Liver (tissue), 9 donors: ENCODE results near the gene PAMR1. TPM values are rescaled to one million over a fixed set of nuclear protein-coding genes. Genes with fewer than 3 reads are reported as not detected.

Source experiments
- DNase-seq: peaks from one replicate; pipeline ENCODE4 v3.0.0-alpha.2; 2017; ENCODE audit warnings: low spot score
- H3K27ac ChIP-seq, 2 donors: one replicate each; pipeline ENCODE4 v1.7.0; 2013; ENCODE audit warnings: inconsistent platforms in 2 of 2, low read length in 2 of 2, control low read depth in 1 of 2, low read depth in 1 of 2, mild to moderate bottlenecking in 1 of 2
- H3K27me3 ChIP-seq, 4 donors: one replicate each; pipeline versions ENCODE4 v1.6.1 to v1.7.0; 2013; ENCODE audit warnings: low read length in 3 of 4, inconsistent platforms in 1 of 4, mild to moderate bottlenecking in 1 of 4, moderate library complexity in 1 of 4; ENCODE audit not compliant: control insufficient read depth in 4 of 4, insufficient read depth in 4 of 4
- H3K36me3 ChIP-seq, 4 donors: one replicate each; pipeline versions ENCODE4 v1.6.1 to v1.7.0; 2013; ENCODE audit warnings: low read length in 3 of 4, mild to moderate bottlenecking in 3 of 4, low read depth in 1 of 4, moderate library complexity in 1 of 4; ENCODE audit not compliant: control insufficient read depth in 4 of 4, insufficient read depth in 3 of 4
- H3K4me1 ChIP-seq, 4 donors: one replicate each; pipeline versions ENCODE4 v1.6.1 to v1.7.0; 2013; ENCODE audit warnings: low read length in 3 of 4, mild to moderate bottlenecking in 3 of 4, moderate library complexity in 1 of 4; ENCODE audit not compliant: control insufficient read depth in 4 of 4, insufficient read depth in 4 of 4
- H3K4me3 ChIP-seq, 3 donors: one replicate each; pipeline versions ENCODE4 v1.6.1 to v1.7.0; 2013; ENCODE audit warnings: low read length in 3 of 3, control low read depth in 1 of 3, low read depth in 1 of 3, mild to moderate bottlenecking in 1 of 3
- H3K9ac ChIP-seq, 2 donors: one replicate each; pipeline ENCODE4 v1.7.0; 2013; ENCODE audit warnings: low read length in 2 of 2, mild to moderate bottlenecking in 2 of 2, moderate library complexity in 2 of 2, control low read depth in 1 of 2, low read depth in 1 of 2
- H3K9me3 ChIP-seq, 4 donors: one replicate each; pipeline versions ENCODE4 v1.6.1 to v1.7.0; 2013; ENCODE audit warnings: low read length in 3 of 4; ENCODE audit not compliant: control insufficient read depth in 4 of 4
- EGR1 ChIP-seq, 2 donors: IDR thresholded peaks; 2 replicates each; pipeline ENCODE4 v1.6.1; 2016 to 2018; ENCODE audit warnings: antibody characterized with exemption in 2 of 2, low read depth in 2 of 2
- FOXA1 ChIP-seq: IDR thresholded peaks from 2 replicates; pipeline ENCODE4 v1.6.1; 2016; ENCODE audit warnings: antibody characterized with exemption
- GABPA ChIP-seq, 2 donors: IDR thresholded peaks in 1 of 2; conservative IDR thresholded peaks in 1 of 2; 2 replicates each; pipeline ENCODE4 v1.6.1; 2016; ENCODE audit warnings: antibody characterized with exemption in 2 of 2, mild to moderate bottlenecking in 1 of 2, moderate library complexity in 1 of 2
- HNF4A ChIP-seq, 2 donors: conservative IDR thresholded peaks; 2 replicates each; pipeline ENCODE4 v1.6.1; 2016; ENCODE audit warnings: antibody characterized with exemption in 2 of 2, mild to moderate bottlenecking in 2 of 2
- HNF4G ChIP-seq: IDR thresholded peaks from 2 replicates; pipeline ENCODE4 v1.6.1; 2016; ENCODE audit warnings: antibody characterized with exemption
- JUND ChIP-seq, 2 donors: IDR thresholded peaks; 2 replicates each; pipeline ENCODE4 v1.6.1; 2016; ENCODE audit warnings: antibody characterized with exemption in 2 of 2
- MAX ChIP-seq: IDR thresholded peaks from 2 replicates; pipeline ENCODE4 v1.6.1; 2016; ENCODE audit warnings: antibody characterized with exemption
- NR2F2 ChIP-seq: IDR thresholded peaks from 2 replicates; pipeline ENCODE4 v1.6.1; 2016; ENCODE audit warnings: antibody characterized with exemption
- RAD21 ChIP-seq, 2 donors: IDR thresholded peaks; 2 replicates each; pipeline ENCODE4 v1.6.1; 2016; ENCODE audit warnings: antibody characterized with exemption in 2 of 2, mild to moderate bottlenecking in 2 of 2
- REST ChIP-seq: IDR thresholded peaks from 2 replicates; pipeline ENCODE4 v1.6.1; 2016; ENCODE audit warnings: antibody characterized with exemption, mild to moderate bottlenecking
- RXRA ChIP-seq, 2 donors: IDR thresholded peaks; 2 replicates each; pipeline ENCODE4 v1.6.1; 2017 to 2018; ENCODE audit warnings: antibody characterized with exemption in 2 of 2, mild to moderate bottlenecking in 1 of 2
- SP1 ChIP-seq: IDR thresholded peaks from 2 replicates; pipeline ENCODE4 v1.6.1; 2018; ENCODE audit warnings: antibody characterized with exemption, mild to moderate bottlenecking
- YY1 ChIP-seq: IDR thresholded peaks from 2 replicates; pipeline ENCODE4 v1.6.1; 2016; ENCODE audit warnings: antibody characterized with exemption, mild to moderate bottlenecking
- ZBTB33 ChIP-seq: IDR thresholded peaks from 2 replicates; pipeline ENCODE4 v1.6.1; 2016; ENCODE audit warnings: antibody characterized with exemption
- WGBS: extraction: QIAGEN DNeasy Blood & Tissue Kit; methylation state at CpG from one replicate; pipeline ENCODE4 v1.1.7; 2013; 5-methylcytosine and 5-hydroxymethylcytosine counted together
- polyA plus RNA-seq, 2 donors: library from polyadenylated mRNA; stranded (reverse) in 1 of 2; unstranded in 1 of 2; fragments of 200-250 nt in 1 of 2; fragments of >200 nt in 1 of 2; fragmentation: Nextera tagmentation in 1 of 2; extraction: Ambion mirVana in 1 of 2; gene quantifications; one replicate each; pipeline versions ENCODE4 v1.2.1 to v1.2.3, GENCODE V29; 2013 to 2015
- total RNA-seq, 2 donors: library from RNA; depleted of rRNA; stranded (reverse); fragments of >200 nt; gene quantifications; one replicate each; pipeline ENCODE4 v1.2.3, GENCODE V29; 2014
- TF ChIP-seq, protein P1 (sequence below): IDR thresholded peaks from 2 replicates; pipeline ENCODE4 v1.6.1; 2016; ENCODE audit warnings: antibody characterized with exemption
- TF ChIP-seq, protein P2 (sequence below): fragments of 150-350 bp; IDR thresholded peaks from 2 replicates; pipeline ENCODE4 v1.5.1; 2017; ENCODE audit warnings: improper control_type of control experiment, low read depth, low read length; ENCODE audit not compliant: missing input control
- donor health status: healthy.
- donor health status: healthy.
- donor health status: healthy.
- donor health status: healthy.
- donor health status: healthy.

PAMR1 gene, protein sequence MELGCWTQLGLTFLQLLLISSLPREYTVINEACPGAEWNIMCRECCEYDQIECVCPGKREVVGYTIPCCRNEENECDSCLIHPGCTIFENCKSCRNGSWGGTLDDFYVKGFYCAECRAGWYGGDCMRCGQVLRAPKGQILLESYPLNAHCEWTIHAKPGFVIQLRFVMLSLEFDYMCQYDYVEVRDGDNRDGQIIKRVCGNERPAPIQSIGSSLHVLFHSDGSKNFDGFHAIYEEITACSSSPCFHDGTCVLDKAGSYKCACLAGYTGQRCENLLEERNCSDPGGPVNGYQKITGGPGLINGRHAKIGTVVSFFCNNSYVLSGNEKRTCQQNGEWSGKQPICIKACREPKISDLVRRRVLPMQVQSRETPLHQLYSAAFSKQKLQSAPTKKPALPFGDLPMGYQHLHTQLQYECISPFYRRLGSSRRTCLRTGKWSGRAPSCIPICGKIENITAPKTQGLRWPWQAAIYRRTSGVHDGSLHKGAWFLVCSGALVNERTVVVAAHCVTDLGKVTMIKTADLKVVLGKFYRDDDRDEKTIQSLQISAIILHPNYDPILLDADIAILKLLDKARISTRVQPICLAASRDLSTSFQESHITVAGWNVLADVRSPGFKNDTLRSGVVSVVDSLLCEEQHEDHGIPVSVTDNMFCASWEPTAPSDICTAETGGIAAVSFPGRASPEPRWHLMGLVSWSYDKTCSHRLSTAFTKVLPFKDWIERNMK
- 1 to 10 TPM; 3.6 to 5.0 TPM for total RNA-seq
- 1 to 10 TPM; 2.0 to 2.1 TPM for polyA plus RNA-seq

DNA sequence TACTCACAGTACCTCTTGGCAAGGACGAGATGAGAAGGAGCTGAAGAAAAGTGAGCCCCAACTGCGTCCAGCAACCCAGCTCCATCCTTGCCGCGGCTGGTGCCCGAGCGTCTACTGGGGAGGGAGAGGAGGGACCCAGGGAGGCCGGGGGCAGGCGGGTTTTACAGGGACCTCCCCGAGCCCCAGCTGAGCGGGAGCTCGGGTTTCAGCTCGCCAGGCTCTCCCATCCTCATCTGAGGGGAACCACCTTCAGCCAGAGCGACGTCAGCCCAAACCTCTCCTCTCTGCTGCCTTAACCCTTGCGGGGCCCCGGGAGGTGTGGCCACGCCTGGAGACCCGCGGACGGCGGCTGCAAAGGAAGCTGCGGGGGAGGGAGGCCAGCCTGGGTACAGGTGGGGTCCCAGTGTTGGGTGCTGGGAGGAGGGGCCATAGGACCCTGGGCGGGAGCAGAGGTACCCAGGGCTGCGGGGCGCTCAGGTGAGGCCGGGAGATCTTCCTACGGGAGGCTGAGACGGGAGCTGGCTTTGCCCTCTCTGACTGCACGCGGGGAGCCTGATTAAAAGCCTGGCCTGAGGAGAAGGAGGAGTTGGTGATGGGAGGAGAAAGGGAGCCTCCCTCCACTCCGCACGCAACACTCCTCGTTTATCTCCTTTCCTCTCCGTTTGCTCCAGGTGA lies at the start of gene PAMR1:
PAMR1 (minus strand) TSS at position 116 of the 675 bp plus-strand sequence; CDS start at position 85, 31 bp downstream.
- 3% methylated on average over 34 of the region's 34 CpGs for WGBS
- H3K9me3 ChIP-seq, result no peaks in the 10 kb centered on the region
- no peaks in the 10 kb centered on the region for H3K4me1 ChIP-seq
- peak within 1 kb of the TSS in 1 of 3 donors; percentile 12 for H3K4me3 ChIP-seq
- TF ChIP-seq, protein P1, sequence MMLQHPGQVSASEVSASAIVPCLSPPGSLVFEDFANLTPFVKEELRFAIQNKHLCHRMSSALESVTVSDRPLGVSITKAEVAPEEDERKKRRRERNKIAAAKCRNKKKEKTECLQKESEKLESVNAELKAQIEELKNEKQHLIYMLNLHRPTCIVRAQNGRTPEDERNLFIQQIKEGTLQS, result no peak
- TF ChIP-seq YY1 (no peak), SP1 (no peak), HNF4A (conservative IDR thresholded peaks at IDR 0.05) (no peak), MAX (no peak), EGR1 (IDR thresholded peaks at IDR 0.05; ENCODE audit: low read depth in 2 of 2) (no peak), JUND (IDR thresholded peaks at IDR 0.05) (no peak), REST (no peak), FOXA1 (no peak), NR2F2 (no peak), RXRA (IDR thresholded peaks at IDR 0.05) (no peak), HNF4G (no peak)
- TF ChIP-seq, protein P2, sequence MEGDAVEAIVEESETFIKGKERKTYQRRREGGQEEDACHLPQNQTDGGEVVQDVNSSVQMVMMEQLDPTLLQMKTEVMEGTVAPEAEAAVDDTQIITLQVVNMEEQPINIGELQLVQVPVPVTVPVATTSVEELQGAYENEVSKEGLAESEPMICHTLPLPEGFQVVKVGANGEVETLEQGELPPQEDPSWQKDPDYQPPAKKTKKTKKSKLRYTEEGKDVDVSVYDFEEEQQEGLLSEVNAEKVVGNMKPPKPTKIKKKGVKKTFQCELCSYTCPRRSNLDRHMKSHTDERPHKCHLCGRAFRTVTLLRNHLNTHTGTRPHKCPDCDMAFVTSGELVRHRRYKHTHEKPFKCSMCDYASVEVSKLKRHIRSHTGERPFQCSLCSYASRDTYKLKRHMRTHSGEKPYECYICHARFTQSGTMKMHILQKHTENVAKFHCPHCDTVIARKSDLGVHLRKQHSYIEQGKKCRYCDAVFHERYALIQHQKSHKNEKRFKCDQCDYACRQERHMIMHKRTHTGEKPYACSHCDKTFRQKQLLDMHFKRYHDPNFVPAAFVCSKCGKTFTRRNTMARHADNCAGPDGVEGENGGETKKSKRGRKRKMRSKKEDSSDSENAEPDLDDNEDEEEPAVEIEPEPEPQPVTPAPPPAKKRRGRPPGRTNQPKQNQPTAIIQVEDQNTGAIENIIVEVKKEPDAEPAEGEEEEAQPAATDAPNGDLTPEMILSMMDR, result no peak
- no peak within 1 kb of the TSS for H3K9ac ChIP-seq
- peaks cover 0 to 9% (median 5%) of the 10 kb centered on the region in 4 donors for H3K27me3 ChIP-seq
- peak within 1 kb of the TSS; percentile 25 to 69 for H3K27ac ChIP-seq
- no peak for DNase-seq
- H3K36me3 ChIP-seq, result no peaks in the 10 kb centered on the region

- 64% methylated on average over 3 of the region's 3 CpGs for WGBS
- H3K36me3 ChIP-seq, result no peaks in the 10 kb centered on the region
- H3K9me3 ChIP-seq, result no peaks in the 10 kb centered on the region
- no peak for DNase-seq
- H3K27ac ChIP-seq, result no peak overlapping the region
- H3K4me1 ChIP-seq, result no peaks in the 10 kb centered on the region
- no peak overlapping the region for H3K4me3 ChIP-seq
- no peak overlapping the region for H3K9ac ChIP-seq
- peaks cover 0 to 2% (median 0%) of the 10 kb centered on the region in 4 donors for H3K27me3 ChIP-seq
- TF ChIP-seq FOXA1 (no peak), NR2F2 (no peak), RAD21 (IDR thresholded peaks at IDR 0.05) (no peak), YY1 (no peak), GABPA (IDR thresholded peaks at IDR 0.05 in 1 of 2, conservative IDR thresholded peaks at IDR 0.05 in 1 of 2) (no peak), MAX (no peak), RXRA (IDR thresholded peaks at IDR 0.05) (no peak), HNF4G (no peak), HNF4A (conservative IDR thresholded peaks at IDR 0.05) (no peak), ZBTB33 (no peak)
- TF ChIP-seq, protein P1, result no peak
Observed at GRCh38 chr11:35571696-35572095, 46.3 kb upstream of the PAMR1 start.
